Small intestine (tissue), 16 donors: ENCODE results near the gene FBXL13. TPM values are rescaled to one million over a fixed set of nuclear protein-coding genes. Genes with fewer than 3 reads are reported as not detected.

Source experiments
- DNase-seq, 2 donors: peaks; one replicate each; pipeline versions ENCODE4 v3.0.0 to v3.0.0-alpha.2; 2013
- FAIRE-seq: peaks from 2 replicates; lab custom pipeline; 2012; peaks lifted over from hg19 to GRCh38; lab: Jason Lieb, UNC
- H3K27ac ChIP-seq, 3 donors: one replicate each; pipeline ENCODE4 v1.5.1; 2013; ENCODE audit warnings: low read length in 2 of 3, mild to moderate bottlenecking in 2 of 3, control low read depth in 1 of 3, inconsistent platforms in 1 of 3, low read depth in 1 of 3, moderate library complexity in 1 of 3
- H3K27me3 ChIP-seq, 3 donors: one replicate each; pipeline ENCODE4 v1.6.1; 2013; ENCODE audit warnings: low read length in 3 of 3, inconsistent platforms in 1 of 3; ENCODE audit not compliant: control insufficient read depth in 3 of 3, insufficient read depth in 3 of 3
- H3K36me3 ChIP-seq, 3 donors: one replicate each; pipeline ENCODE4 v1.6.1; 2013; ENCODE audit warnings: low read length in 3 of 3, inconsistent platforms in 1 of 3, low read depth in 1 of 3, mild to moderate bottlenecking in 1 of 3, moderate library complexity in 1 of 3; ENCODE audit not compliant: control insufficient read depth in 3 of 3, insufficient read depth in 2 of 3
- H3K4me1 ChIP-seq, 3 donors: one replicate each; pipeline ENCODE4 v1.6.1; 2013; ENCODE audit warnings: low read length in 2 of 3, inconsistent platforms in 1 of 3, low read depth in 1 of 3, mild to moderate bottlenecking in 1 of 3, moderate library complexity in 1 of 3; ENCODE audit not compliant: control insufficient read depth in 3 of 3, insufficient read depth in 2 of 3
- H3K4me3 ChIP-seq, 3 donors: one replicate each; pipeline ENCODE4 v1.5.1; 2013; ENCODE audit warnings: low read length in 3 of 3, control low read depth in 1 of 3, inconsistent platforms in 1 of 3, low read depth in 1 of 3, mild to moderate bottlenecking in 1 of 3, moderate library complexity in 1 of 3
- H3K9me3 ChIP-seq, 2 donors: one replicate each; pipeline ENCODE4 v1.6.1; 2013; ENCODE audit warnings: low read depth in 1 of 2, low read length in 1 of 2; ENCODE audit not compliant: control insufficient read depth in 2 of 2, insufficient read depth in 1 of 2
- WGBS, 3 donors: extraction: QIAGEN DNeasy Blood & Tissue Kit; methylation state at CpG; one replicate each; pipeline ENCODE4 v1.1.7; 2013; 5-methylcytosine and 5-hydroxymethylcytosine counted together
- long read RNA-seq, 10 donors: transcript quantifications; one replicate each; lab custom pipeline, GENCODE V29; 2026
- polyA plus RNA-seq, 4 donors: library from polyadenylated mRNA; stranded (reverse) in 3 of 4; unstranded in 1 of 4; fragments of 200-250 nt in 3 of 4; fragments of 120-200 nt in 1 of 4; gene quantifications; one replicate each; pipeline versions ENCODE4 v1.2.1 to v1.2.3, GENCODE V29; 2013
- donor health status: healthy with polysubstance abuse.
- donor health status: control.
- donor health status: control.
- donor health status: Bipolar disorder and iron deficiency.
- donor health status: healthy.

FBXL13 gene
- polyA plus RNA-seq, result under 1 TPM in 2 of 4 donors, not detected in 2; 0.10 to 0.38 TPM
- long read RNA-seq, donor 1, result 0 reads
- long read RNA-seq, donor 2, result 0 reads
- long read RNA-seq, donor 3, result 0 reads
- long read RNA-seq, donor 4, result 0 reads
- long read RNA-seq, donor 5, result 0 reads
- long read RNA-seq, donor 6, result 0 reads
- long read RNA-seq, donor 7, result 0 reads
- long read RNA-seq, donor 8, result 0 reads
- long read RNA-seq, donor 9, result 0 reads
- long read RNA-seq, donor 10, result 0 reads

DNA sequence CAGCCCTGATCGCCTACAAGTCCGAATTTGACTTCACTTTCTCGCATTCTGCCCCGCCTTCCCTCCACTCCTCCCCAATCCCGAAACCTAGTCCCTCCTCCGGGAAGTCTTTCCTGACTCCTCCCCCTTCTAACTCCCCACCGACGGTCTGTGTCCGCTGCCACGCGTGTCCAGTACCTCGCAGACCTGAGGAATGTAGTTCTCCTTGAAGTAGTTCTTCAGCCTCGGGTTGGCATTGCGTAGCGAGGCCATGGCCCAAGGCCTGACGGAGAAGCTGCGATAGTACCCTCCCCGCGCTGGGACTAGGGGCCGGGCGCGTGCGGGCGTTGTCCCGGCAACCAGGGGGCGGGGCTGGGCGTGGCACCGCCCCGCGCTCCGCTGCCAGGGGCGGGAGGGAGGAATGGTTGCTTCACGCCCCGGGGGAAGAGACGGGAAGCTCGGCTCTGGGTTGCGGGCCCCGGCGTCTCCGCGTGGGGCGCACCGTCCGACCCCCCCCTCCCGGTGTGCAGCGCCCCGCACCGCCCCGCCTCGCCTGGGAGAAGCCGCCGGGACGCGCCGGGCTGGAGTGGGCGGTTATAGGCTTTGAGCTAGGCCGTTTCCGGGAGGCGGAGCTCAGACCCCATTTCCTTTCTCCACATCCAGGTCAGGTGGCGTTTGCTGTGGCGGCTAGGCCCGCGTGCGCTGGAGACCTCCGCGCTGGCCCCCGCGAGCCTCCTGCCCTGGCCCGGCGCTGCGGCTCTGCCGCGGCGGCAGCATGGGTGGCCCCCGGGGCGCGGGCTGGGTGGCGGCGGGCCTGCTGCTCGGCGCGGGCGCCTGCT is at the start of gene FBXL13, which contains the start of gene ARMC10:
Gene FBXL13, minus strand, starts transcription at position 278 of the 818 bp plus-strand sequence.
Gene ARMC10, plus strand, starts transcription at position 622 of the 818 bp plus-strand sequence. Its CDS starts 133 bp downstream, at position 755.
- Histone ChIP-seq H3K4me1 (peaks cover 0 to 8% (median 3%) of the 10 kb centered on the region in 3 donors), H3K4me3 (peak within 1 kb of the TSS; percentile 59 to 80 (median 80)), H3K36me3 (peaks cover 0 to 8% (median 0%) of the 10 kb centered on the region in 3 donors), H3K27me3 (no peaks in the 10 kb centered on the region), H3K9me3 (no peaks in the 10 kb centered on the region), H3K27ac (peak within 1 kb of the TSS; percentile 68 to 88 (median 85))
- peak; percentile 92 to 97 for DNase-seq
- WGBS, 3 donors, result 0 to 5% (median 1%) methylated on average over 70 to 83 of the region's 83 CpGs
- no peak for FAIRE-seq

DNA sequence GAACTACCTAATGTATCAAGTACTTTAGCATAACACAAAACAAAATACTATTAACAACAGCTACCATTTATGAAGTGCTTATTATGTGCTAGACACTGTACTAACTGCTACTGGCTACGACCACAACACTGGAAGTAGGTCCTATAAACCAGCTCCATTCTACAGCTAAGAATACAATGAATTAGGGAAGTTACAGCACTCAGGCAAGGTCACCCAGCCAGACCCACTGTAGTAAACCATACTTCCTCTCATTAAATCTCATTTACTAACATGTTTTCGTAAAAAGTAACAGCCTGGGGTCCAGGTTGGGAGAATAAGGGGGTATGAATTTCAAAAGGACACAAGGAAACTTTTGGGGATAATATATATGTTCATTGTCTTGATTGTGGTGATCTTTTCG is 48.9 kb upstream of the FBXL13 start:
- FAIRE-seq, result no peak
- peaks cover 0 to 3% (median 0%) of the 10 kb centered on the region in 3 donors for H3K4me1 ChIP-seq
- H3K36me3 ChIP-seq, result peaks cover 3 to 33% (median 21%) of the 10 kb centered on the region in 3 donors
- H3K4me3 ChIP-seq, result no peak overlapping the region
- H3K27ac ChIP-seq, result no peak overlapping the region
- H3K9me3 ChIP-seq, result no peaks in the 10 kb centered on the region
- no peaks in the 10 kb centered on the region for H3K27me3 ChIP-seq
- 63 to 80% (median 66%) methylated on average over 3 of the region's 3 CpGs for WGBS, 3 donors
- DNase-seq, result no peak

DNA sequence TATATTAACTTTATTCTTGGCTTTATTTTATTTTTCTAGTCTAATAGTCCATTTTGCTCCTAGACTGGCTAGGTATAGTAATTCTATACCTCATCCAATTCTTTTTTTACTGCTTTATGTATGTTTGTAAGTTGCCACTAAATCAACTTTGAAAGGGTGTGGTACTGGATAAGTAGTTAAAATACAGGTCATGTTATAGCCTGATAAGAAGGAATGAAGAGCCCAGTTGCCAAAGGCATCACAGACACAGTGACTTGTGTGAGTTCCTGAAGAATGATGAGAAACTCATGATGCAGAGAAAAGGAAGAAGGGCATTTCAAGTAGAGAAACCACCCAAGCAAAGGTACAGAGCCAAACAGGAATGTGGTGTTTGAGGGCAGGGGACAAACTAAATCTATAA is 47.0 kb upstream of the FBXL13 start:
- DNase-seq (peak in 1 of 2 donors; percentile 21), FAIRE-seq (no peak)
- Histone ChIP-seq H3K9me3 (no peaks in the 10 kb centered on the region), H3K4me1 (peaks cover 0 to 3% (median 0%) of the 10 kb centered on the region in 3 donors), H3K27me3 (no peaks in the 10 kb centered on the region), H3K36me3 (peaks cover 3 to 28% (median 20%) of the 10 kb centered on the region in 3 donors), H3K4me3 (no peak overlapping the region), H3K27ac (no peak overlapping the region)

DNA sequence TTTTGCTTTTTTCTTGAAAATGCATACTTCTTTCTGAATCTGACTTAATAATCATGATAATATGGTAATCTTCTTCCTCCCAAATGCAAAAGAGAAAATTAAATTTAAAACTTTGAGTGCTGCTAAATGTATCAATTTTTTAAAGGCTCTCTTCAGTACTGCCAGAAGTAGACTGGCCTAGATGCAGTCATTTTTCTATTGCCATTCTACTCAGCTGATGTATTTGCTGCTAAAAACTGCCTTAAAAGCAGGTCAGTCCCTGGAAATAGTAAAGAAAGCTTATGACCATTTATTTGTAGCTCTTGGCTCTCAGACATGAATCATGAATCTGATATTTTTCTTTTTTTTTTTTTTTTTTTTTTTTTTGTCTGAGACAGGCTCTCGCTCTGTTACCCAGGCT is 45.8 kb upstream of the FBXL13 start:
- Histone ChIP-seq H3K4me1 (peaks cover 0 to 3% (median 0%) of the 10 kb centered on the region in 3 donors), H3K9me3 (no peaks in the 10 kb centered on the region), H3K27ac (no peak overlapping the region), H3K36me3 (peaks cover 5 to 26% (median 22%) of the 10 kb centered on the region in 3 donors), H3K27me3 (no peaks in the 10 kb centered on the region), H3K4me3 (no peak overlapping the region)
- 88 to 100% (median 100%) methylated on average over 1 of the region's 1 CpG for WGBS, 3 donors
- FAIRE-seq (no peak), DNase-seq (no peak)

DNA sequence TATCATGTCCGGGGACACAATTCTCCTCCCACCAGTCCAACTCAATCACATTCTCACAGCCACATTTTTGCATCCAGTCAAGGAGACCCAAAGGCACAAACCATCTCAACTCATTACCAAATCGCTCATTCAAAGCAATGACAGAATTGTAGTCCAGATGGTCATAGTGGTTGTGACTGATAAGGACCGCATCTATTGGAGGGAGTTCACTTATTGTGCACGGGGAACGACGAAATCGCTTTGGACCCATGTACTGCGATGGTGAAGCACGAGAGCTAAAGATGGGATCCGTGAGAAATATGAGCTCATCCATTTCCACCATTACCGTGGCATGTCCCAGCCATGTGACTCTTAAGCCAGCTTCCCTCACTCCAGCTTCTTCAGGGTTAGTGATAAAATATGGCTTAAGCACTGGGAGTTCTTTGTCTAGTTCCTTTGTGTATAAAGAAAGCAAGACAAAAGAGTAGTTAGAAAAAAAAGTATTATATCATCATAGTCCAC is 45.2 kb upstream of the FBXL13 start:
- Histone ChIP-seq H3K4me1 (peaks cover 0 to 3% (median 0%) of the 10 kb centered on the region in 3 donors), H3K4me3 (no peak overlapping the region), H3K27ac (no peak overlapping the region), H3K9me3 (no peaks in the 10 kb centered on the region), H3K27me3 (no peaks in the 10 kb centered on the region), H3K36me3 (peaks cover 5 to 26% (median 22%) of the 10 kb centered on the region in 3 donors)
- FAIRE-seq (no peak), DNase-seq (no peak)
- WGBS, 3 donors, result 97 to 99% (median 97%) methylated on average over 11 of the region's 11 CpGs

DNA sequence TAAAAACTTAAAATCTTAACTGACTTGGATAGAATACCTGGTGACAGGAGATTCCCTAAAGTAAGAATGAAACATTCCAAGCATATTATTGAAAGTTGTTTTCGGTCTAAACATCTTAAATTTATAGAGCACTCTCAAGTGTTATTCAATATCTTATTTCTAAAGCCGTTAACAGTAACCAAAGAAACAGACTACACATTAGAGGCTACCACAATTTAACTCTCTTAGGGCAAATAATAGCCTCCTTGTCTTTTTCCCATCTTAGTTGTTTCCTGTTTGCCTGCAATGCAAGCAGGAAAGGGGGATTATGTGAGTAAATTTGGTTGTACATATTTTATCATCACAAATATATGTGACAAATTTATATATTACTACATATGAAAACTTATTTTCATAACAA is 42.9 kb upstream of the FBXL13 start:
- no peak overlapping the region for H3K27ac ChIP-seq
- no peak for DNase-seq
- H3K4me1 ChIP-seq, result peaks cover 0 to 3% (median 0%) of the 10 kb centered on the region in 3 donors
- no peak overlapping the region for H3K4me3 ChIP-seq
- no peaks in the 10 kb centered on the region for H3K27me3 ChIP-seq
- H3K9me3 ChIP-seq, result no peaks in the 10 kb centered on the region
- WGBS, 3 donors, result 92 to 97% (median 96%) methylated on average over 2 of the region's 2 CpGs
- peaks cover 5 to 30% (median 17%) of the 10 kb centered on the region in 3 donors for H3K36me3 ChIP-seq
- FAIRE-seq, result no peak

DNA sequence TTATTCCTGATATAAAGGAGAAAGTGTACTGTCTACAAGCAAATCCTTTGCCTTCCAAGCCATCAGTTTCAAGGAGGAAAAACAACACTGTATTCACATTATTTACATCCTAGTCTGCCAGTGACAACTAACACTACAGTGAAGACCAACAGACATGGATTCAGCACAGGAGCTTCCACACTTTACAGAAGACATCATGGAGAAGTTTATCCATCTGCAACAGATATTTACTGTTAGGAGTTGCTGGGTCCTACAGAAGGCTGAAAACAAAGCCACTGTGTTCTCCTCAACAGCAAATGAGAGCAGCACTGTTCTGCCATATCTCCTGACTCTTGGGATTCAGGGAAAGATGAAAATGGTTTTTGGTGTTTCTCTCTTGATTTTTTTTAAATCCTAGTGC is 42.4 kb upstream of the FBXL13 start:
- Histone ChIP-seq H3K27me3 (no peaks in the 10 kb centered on the region), H3K36me3 (peaks cover 5 to 28% (median 17%) of the 10 kb centered on the region in 3 donors), H3K4me1 (peaks cover 0 to 3% (median 0%) of the 10 kb centered on the region in 3 donors), H3K9me3 (no peaks in the 10 kb centered on the region), H3K4me3 (no peak overlapping the region), H3K27ac (no peak overlapping the region)
- DNase-seq (no peak), FAIRE-seq (no peak)

DNA sequence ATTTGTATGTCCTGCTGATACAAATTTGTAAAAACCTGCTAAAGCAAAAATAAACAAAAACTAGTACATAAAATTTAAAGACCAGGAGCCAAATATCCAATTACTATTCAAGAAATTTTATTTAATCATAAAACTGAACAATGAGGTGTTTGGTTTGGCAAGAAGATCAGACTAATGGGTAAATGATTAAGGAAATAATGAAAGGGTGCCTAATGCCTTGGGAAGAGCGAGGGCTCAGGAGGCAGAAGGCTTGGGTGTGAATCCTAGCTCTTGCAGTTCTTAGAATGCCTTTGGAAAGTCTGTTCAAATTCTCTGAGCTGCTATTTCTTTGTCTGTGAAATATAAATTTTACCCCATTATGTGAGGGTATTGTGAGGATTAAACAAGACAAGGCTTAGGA is 41.9 kb upstream of the FBXL13 start:
- WGBS, 3 donors, result 43 to 64% (median 52%) methylated on average over 1 of the region's 1 CpG
- FAIRE-seq (no peak), DNase-seq (no peak)
- Histone ChIP-seq H3K27ac (no peak overlapping the region), H3K4me3 (no peak overlapping the region), H3K27me3 (no peaks in the 10 kb centered on the region), H3K36me3 (peaks cover 5 to 26% (median 15%) of the 10 kb centered on the region in 3 donors), H3K9me3 (no peaks in the 10 kb centered on the region), H3K4me1 (no peaks in the 10 kb centered on the region)
